Neutrophil (primary cell): ENCODE data around the gene PDIA5.

Source experiments
- H3K27ac ChIP-seq: fragments of 200-600 bp; sonication (generic); 2 replicates; pipeline ENCODE4 v1.5.1; 2016; ENCODE audit warnings: mild to moderate bottlenecking, moderate library complexity
- H3K27me3 ChIP-seq: fragments of 200-600 bp; sonication (generic); 2 replicates; pipeline ENCODE4 v1.6.0; 2016; ENCODE audit warnings: mild to moderate bottlenecking
- H3K36me3 ChIP-seq: fragments of 200-600 bp; sonication (generic); 2 replicates; pipeline ENCODE4 v1.5.1; 2017
- H3K4me1 ChIP-seq, 2 experiments: fragments of 200-600 bp in 1 of 2; sonication (generic) in 1 of 2; 1 replicate in 1 of 2; 2 replicates in 1 of 2; pipeline versions ENCODE4 v1.5.1 to v1.6.1; 2013 to 2016; ENCODE audit warnings: low read depth in 1 of 2, low read length in 1 of 2, mild to moderate bottlenecking in 1 of 2, moderate library complexity in 1 of 2; ENCODE audit not compliant: control insufficient read depth in 1 of 2, insufficient read depth in 1 of 2
- H3K4me3 ChIP-seq, 2 experiments: fragments of 200-600 bp in 1 of 2; sonication (generic) in 1 of 2; 1 replicate in 1 of 2; 2 replicates in 1 of 2; pipeline ENCODE4 v1.5.1; 2013 to 2016; ENCODE audit warnings: low read depth in 1 of 2, low read length in 1 of 2, mild to moderate bottlenecking in 1 of 2, moderate library complexity in 1 of 2
- H3K9me3 ChIP-seq: fragments of 200-600 bp; sonication (generic); 2 replicates; pipeline ENCODE4 v1.5.1; 2016
- CTCF ChIP-seq: fragments of 200-600 bp; sonication (generic); IDR thresholded peaks from 2 replicates; pipeline ENCODE4 v1.5.1; 2016; ENCODE audit warnings: antibody characterized with exemption

The PDIA5 gene

GRCh38 chr3:123193448-123194101, 126.8 kb downstream of the PDIA5 start:
- Histone ChIP-seq H3K4me3 (no peak overlapping the region), H3K27ac (no peak overlapping the region), H3K4me1 (no peaks in the 10 kb centered on the region), H3K27me3 (no peaks in the 10 kb centered on the region), H3K36me3 (no peaks in the 10 kb centered on the region), H3K9me3 (no peaks in the 10 kb centered on the region)
- TF ChIP-seq CTCF = no peak

GRCh38 chr3:123194552-123194951, 127.7 kb downstream of the PDIA5 start:
- no peak overlapping the region for H3K27ac ChIP-seq
- no peaks in the 10 kb centered on the region for H3K4me1 ChIP-seq
- no peaks in the 10 kb centered on the region for H3K9me3 ChIP-seq
- TF ChIP-seq CTCF = no peak
- no peak overlapping the region for H3K4me3 ChIP-seq
- H3K36me3 ChIP-seq = no peaks in the 10 kb centered on the region
- no peaks in the 10 kb centered on the region for H3K27me3 ChIP-seq

- Histone ChIP-seq H3K27ac (no peak overlapping the region), H3K4me1 (peaks cover 9 to 11% of the 10 kb centered on the region in 2 experiments), H3K9me3 (no peaks in the 10 kb centered on the region), H3K4me3 (no peak overlapping the region), H3K36me3 (no peaks in the 10 kb centered on the region), H3K27me3 (no peaks in the 10 kb centered on the region)
- TF ChIP-seq CTCF = no peak
Measured at GRCh38 chr3:123198372-123198771, 131.5 kb downstream of the PDIA5 start.

GRCh38 chr3:123201223-123201556, 134.4 kb downstream of the PDIA5 start:
- H3K4me3 ChIP-seq = peak overlapping the region; percentile 72 to 88
- H3K27me3 ChIP-seq = no peaks in the 10 kb centered on the region
- H3K36me3 ChIP-seq = no peaks in the 10 kb centered on the region
- H3K4me1 ChIP-seq = peaks cover 9 to 11% of the 10 kb centered on the region in 2 experiments
- TF ChIP-seq CTCF = no peak
- H3K9me3 ChIP-seq = no peaks in the 10 kb centered on the region
- peak overlapping the region; percentile 53 for H3K27ac ChIP-seq

- Histone ChIP-seq H3K27me3 (no peaks in the 10 kb centered on the region), H3K9me3 (no peaks in the 10 kb centered on the region), H3K4me3 (peak within 1 kb of the TSS; percentile 72 to 88), H3K4me1 (peaks cover 9 to 11% of the 10 kb centered on the region in 2 experiments), H3K27ac (peak within 1 kb of the TSS; percentile 53), H3K36me3 (no peaks in the 10 kb centered on the region)
- no peak for TF ChIP-seq CTCF
Measured at GRCh38 chr3:123201557-123202427, 135.0 kb downstream of the PDIA5 start, which contains the start of gene SEC22A. SEC22A (plus strand) TSS chr3:123201943; CDS start chr3:123209218, 7,275 bp downstream.
